Stimulated activated CD4-positive, alpha-beta T cell treated with anti-CD3 and anti-CD28 coated beads, Interleukin-12 subunit alpha, Interleukin-12 subunit beta, amount 100 ng/mL, for 48 hours (primary cell): ENCODE data around the gene LGALS7.
"Not testable (repeated sequence)": the region's sequence is repeated elsewhere in the genome, so short reads cannot be mapped to it uniquely, and the experiment has no call there.

Experiments
- DNase-seq, 3 donors: peaks; one replicate each; pipeline ENCODE4 v3.0.0-alpha.2; 2020; ENCODE audit warnings: low read depth in 2 of 3, low spot score in 1 of 3

The LGALS7 gene

GRCh38 chr19:38800577-38801347, 27.4 kb upstream of the LGALS7 start:
- DNase-seq, result no peak

GRCh38 chr19:38799104-38799503, 25.8 kb upstream of the LGALS7 start:
- DNase-seq, result no peak

- not testable (repeated sequence) for DNase-seq
Observed at GRCh38 chr19:38797781-38798180, 24.5 kb upstream of the LGALS7 start.

- no peak for DNase-seq
Observed at GRCh38 chr19:38796154-38796553, 22.8 kb upstream of the LGALS7 start.

GRCh38 chr19:38795549-38795948, 22.2 kb upstream of the LGALS7 start:
- no peak for DNase-seq

- DNase-seq, result no peak
Observed at GRCh38 chr19:38793671-38794070, 20.4 kb upstream of the LGALS7 start.

- DNase-seq, result no peak
Observed at GRCh38 chr19:38793177-38793576, 19.9 kb upstream of the LGALS7 start.

GRCh38 chr19:38792250-38793111, 19.2 kb upstream of the LGALS7 start:
- DNase-seq, result peak in 2 of 3 donors; percentile 24 to 26

GRCh38 chr19:38791451-38792064, 18.2 kb upstream of the LGALS7 start:
- not testable (repeated sequence) for DNase-seq

- not testable (repeated sequence) for DNase-seq
Observed at GRCh38 chr19:38790507-38791403, 17.4 kb upstream of the LGALS7 start.

- DNase-seq, result no peak
Observed at GRCh38 chr19:38788478-38789243, 15.3 kb upstream of the LGALS7 start, which contains the start of gene LGALS7B. TSS of gene LGALS7B (plus strand) at chr19:38789200. CDS start at chr19:38789227, 27 bp downstream.

GRCh38 chr19:38786572-38787265, 13.4 kb upstream of the LGALS7 start:
- no peak for DNase-seq

GRCh38 chr19:38786061-38786460, 12.7 kb upstream of the LGALS7 start:
- DNase-seq, result not testable (repeated sequence)

GRCh38 chr19:38785187-38785699, 11.9 kb upstream of the LGALS7 start:
- DNase-seq, result no peak

- no peak for DNase-seq
Observed at GRCh38 chr19:38784224-38784623, 10.9 kb upstream of the LGALS7 start.

GRCh38 chr19:38782212-38782611, 8.9 kb upstream of the LGALS7 start:
- not testable (repeated sequence) for DNase-seq

GRCh38 chr19:38781058-38781457, 7.7 kb upstream of the LGALS7 start:
- no peak for DNase-seq

- DNase-seq, result no peak
Observed at GRCh38 chr19:38780443-38780842, 7.1 kb upstream of the LGALS7 start.

GRCh38 chr19:38778733-38779132, 5.4 kb upstream of the LGALS7 start:
- no peak for DNase-seq
